OCI-LY3 (cell line): Measurements from ENCODE around the gene GRM8.
A peak's percentile ranks its signal among the peaks of the same experiment; 100 is the strongest.

ENCODE experiments used
- H2AFZ ChIP-seq: fragments of 200-600, 300-600 bp; shearing (Covaris generic); 2 replicates; pipeline ENCODE4 v1.6.0; 2014; ENCODE audit warnings: antibody characterized with exemption, low read depth, low read length
- H3K27ac ChIP-seq: fragments of 200-600, 300-600 bp; sonication (generic); 2 replicates; pipeline ENCODE4 v1.5.1; 2014; ENCODE audit warnings: mild to moderate bottlenecking, low read length, moderate library complexity, mixed read lengths
- H3K27me3 ChIP-seq: fragments of 200-600, 300-600 bp; sonication (generic); 2 replicates; pipeline ENCODE4 v1.6.1; 2014; ENCODE audit warnings: low read depth, low read length, mixed read lengths
- H3K36me3 ChIP-seq: fragments of 200-600, 300-600 bp; sonication (generic); replicated peaks from 2 replicates; pipeline ENCODE3; 2014; ENCODE audit warnings: low read depth, low read length, mixed read lengths
- H3K4me1 ChIP-seq: fragments of 300-600, 200-600 bp; sonication (generic); 2 replicates; pipeline ENCODE4 v1.6.1; 2014; ENCODE audit warnings: low read length, mixed read lengths
- H3K4me2 ChIP-seq: fragments of 200-600, 300-600 bp; sonication (generic); 2 replicates; pipeline ENCODE4 v1.6.1; 2014; ENCODE audit warnings: low read length, mixed read lengths
- H3K4me3 ChIP-seq: fragments of 300-600, 200-600 bp; sonication (generic); 2 replicates; pipeline ENCODE4 v1.5.1; 2014; ENCODE audit warnings: antibody characterized with exemption, mild to moderate bottlenecking, low read length, moderate library complexity
- H3K79me2 ChIP-seq: fragments of 300-600, 200-600 bp; shearing (Covaris generic); 2 replicates; pipeline ENCODE4 v1.6.1; 2014; ENCODE audit warnings: mild to moderate bottlenecking, low read length, mixed read lengths
- H3K9ac ChIP-seq: fragments of 300-600, 200-600 bp; shearing (Covaris generic); 2 replicates; pipeline ENCODE4 v1.6.0; 2014; ENCODE audit warnings: mild to moderate bottlenecking, low read length, moderate library complexity
- H3K9me3 ChIP-seq: fragments of 200-600, 300-600 bp; shearing (Covaris generic); 2 replicates; pipeline ENCODE4 v1.6.1; 2014; ENCODE audit warnings: low read length, mixed read lengths; ENCODE audit not compliant: insufficient read depth
- H4K20me1 ChIP-seq: fragments of 200-600, 300-600 bp; sonication (generic); 2 replicates; pipeline ENCODE4 v1.6.1; 2016; ENCODE audit warnings: low read length, mixed read lengths; ENCODE audit not compliant: insufficient read depth
- EZH2phosphoT487 ChIP-seq: fragments of 200-600 bp; shearing (Covaris generic); IDR thresholded peaks from 2 replicates; pipeline ENCODE4 v1.6.1; 2018; ENCODE audit warnings: antibody characterized with exemption, mixed run types, low read depth
- TF ChIP-seq, protein P1 (sequence below): fragments of 200-600, 300-600 bp; sonication (generic); IDR thresholded peaks from 2 replicates; pipeline ENCODE4 v1.5.1; 2014; ENCODE audit warnings: antibody characterized with exemption, low read length, low read depth

Gene GRM8

DNA sequence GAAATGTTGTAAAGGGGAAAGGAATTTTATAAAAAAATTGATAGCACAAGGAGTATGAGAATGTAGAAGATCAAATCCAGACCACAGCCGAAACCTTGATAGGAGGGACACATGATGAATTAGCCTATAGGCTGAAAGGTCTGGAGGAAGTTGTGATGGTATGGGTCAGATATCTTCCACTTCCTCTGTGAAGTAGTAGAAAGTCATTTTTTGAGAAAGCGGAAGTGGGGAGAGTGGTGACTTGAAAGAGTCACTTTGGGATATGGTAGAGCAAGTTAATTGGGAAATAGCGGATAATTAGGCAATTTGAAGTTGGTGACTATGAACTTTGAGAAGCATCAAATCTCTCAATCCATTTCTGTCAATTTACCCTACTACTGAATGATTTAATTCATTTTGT, 99.4 kb downstream of the GRM8 start:
- Histone ChIP-seq H3K4me2 (no peak overlapping the region), H3K9ac (no peak overlapping the region), H3K4me3 (no peak overlapping the region), H3K27ac (no peak overlapping the region), H2AFZ (no peak overlapping the region), H3K9me3 (no peaks in the 10 kb centered on the region), H3K27me3 (no peaks in the 10 kb centered on the region), H3K4me1 (no peaks in the 10 kb centered on the region), H4K20me1 (no peaks in the 10 kb centered on the region), H3K36me3 (no peaks in the 10 kb centered on the region), H3K79me2 (no peaks in the 10 kb centered on the region)
- TF ChIP-seq, protein P1, sequence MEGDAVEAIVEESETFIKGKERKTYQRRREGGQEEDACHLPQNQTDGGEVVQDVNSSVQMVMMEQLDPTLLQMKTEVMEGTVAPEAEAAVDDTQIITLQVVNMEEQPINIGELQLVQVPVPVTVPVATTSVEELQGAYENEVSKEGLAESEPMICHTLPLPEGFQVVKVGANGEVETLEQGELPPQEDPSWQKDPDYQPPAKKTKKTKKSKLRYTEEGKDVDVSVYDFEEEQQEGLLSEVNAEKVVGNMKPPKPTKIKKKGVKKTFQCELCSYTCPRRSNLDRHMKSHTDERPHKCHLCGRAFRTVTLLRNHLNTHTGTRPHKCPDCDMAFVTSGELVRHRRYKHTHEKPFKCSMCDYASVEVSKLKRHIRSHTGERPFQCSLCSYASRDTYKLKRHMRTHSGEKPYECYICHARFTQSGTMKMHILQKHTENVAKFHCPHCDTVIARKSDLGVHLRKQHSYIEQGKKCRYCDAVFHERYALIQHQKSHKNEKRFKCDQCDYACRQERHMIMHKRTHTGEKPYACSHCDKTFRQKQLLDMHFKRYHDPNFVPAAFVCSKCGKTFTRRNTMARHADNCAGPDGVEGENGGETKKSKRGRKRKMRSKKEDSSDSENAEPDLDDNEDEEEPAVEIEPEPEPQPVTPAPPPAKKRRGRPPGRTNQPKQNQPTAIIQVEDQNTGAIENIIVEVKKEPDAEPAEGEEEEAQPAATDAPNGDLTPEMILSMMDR, result no peak
- no peak for TF ChIP-seq EZH2phosphoT487

DNA sequence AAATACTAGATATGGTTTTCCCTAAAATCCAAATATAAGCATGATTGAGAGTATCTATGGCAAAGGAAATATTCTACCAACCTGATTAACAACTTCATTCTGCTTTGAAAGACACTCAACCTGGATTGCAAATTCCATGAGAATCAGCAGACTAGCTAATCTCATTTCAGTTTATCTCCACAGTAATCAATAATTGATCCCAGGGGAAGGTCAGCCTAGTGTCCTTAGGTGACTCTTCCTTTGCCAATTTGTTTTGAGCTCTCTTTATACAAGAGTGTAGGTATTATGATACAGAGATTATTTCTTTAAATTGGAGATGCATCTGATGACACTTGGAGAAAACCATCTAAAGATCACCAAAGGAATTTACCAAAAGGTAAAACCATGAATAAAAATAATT, 100.3 kb downstream of the GRM8 start:
- Histone ChIP-seq H3K9me3 (no peaks in the 10 kb centered on the region), H3K36me3 (no peaks in the 10 kb centered on the region), H3K9ac (no peak overlapping the region), H3K27me3 (no peaks in the 10 kb centered on the region), H3K4me3 (no peak overlapping the region), H3K27ac (no peak overlapping the region), H3K79me2 (no peaks in the 10 kb centered on the region), H3K4me1 (no peaks in the 10 kb centered on the region), H2AFZ (no peak overlapping the region), H3K4me2 (no peak overlapping the region), H4K20me1 (no peaks in the 10 kb centered on the region)
- TF ChIP-seq, protein P1, result no peak
- no peak for TF ChIP-seq EZH2phosphoT487

DNA sequence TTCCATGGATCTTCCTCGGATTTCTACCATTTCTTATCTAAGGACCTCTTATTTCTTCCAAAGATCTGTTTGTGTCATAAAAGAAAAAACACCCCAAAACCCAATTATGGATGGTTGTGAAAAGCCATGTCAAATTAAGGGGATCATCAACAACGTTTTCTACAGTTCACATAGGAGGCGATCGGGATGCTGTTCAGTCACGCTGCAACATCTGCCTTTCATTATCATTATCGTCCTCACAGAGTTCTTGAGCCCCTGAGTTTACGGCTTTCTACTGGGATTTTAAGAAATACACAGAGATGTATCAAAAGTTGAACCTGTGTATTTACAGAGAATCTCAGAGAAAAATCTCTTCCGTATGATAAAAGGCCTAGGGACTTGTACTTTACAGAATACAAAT, 101.4 kb downstream of the GRM8 start:
- no peaks in the 10 kb centered on the region for H3K9me3 ChIP-seq
- H3K4me3 ChIP-seq, result no peak overlapping the region
- H3K36me3 ChIP-seq, result no peaks in the 10 kb centered on the region
- H2AFZ ChIP-seq, result no peak overlapping the region
- TF ChIP-seq EZH2phosphoT487, result no peak
- TF ChIP-seq, protein P1, result no peak
- no peak overlapping the region for H3K4me2 ChIP-seq
- H4K20me1 ChIP-seq, result no peaks in the 10 kb centered on the region
- H3K27ac ChIP-seq, result no peak overlapping the region
- H3K27me3 ChIP-seq, result 0 out of 2 replicates have a peak, but pooled peaks cover 3% of the 10 kb centered on the region
- H3K79me2 ChIP-seq, result no peaks in the 10 kb centered on the region
- no peak overlapping the region for H3K9ac ChIP-seq
- peaks cover 6% of the 10 kb centered on the region for H3K4me1 ChIP-seq

DNA sequence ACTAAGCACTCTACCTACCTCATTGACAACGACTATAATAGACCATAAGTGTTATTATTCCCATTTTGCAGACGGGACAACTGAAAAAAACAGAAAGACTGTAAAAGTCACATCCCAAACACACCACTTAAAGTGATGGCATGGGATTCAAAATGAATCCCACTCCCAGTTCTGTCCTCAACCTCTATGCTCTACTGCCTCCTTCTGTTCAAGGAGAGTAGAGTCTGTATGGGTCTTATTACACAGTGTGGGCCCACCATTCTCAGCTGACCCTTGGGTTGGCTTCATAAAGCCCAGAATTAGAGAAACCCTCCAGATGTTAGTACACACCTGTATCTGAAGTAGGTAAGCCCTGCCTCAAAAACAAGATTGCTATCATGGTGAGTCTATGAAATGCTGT, 102.2 kb downstream of the GRM8 start:
- no peak overlapping the region for H3K4me3 ChIP-seq
- no peaks in the 10 kb centered on the region for H4K20me1 ChIP-seq
- no peak for TF ChIP-seq EZH2phosphoT487
- TF ChIP-seq, protein P1, result peak; percentile 13; the same call in 1 of the 2 replicates
- H3K4me1 ChIP-seq, result peaks cover 6% of the 10 kb centered on the region
- H3K27ac ChIP-seq, result no peak overlapping the region
- H3K4me2 ChIP-seq, result no peak overlapping the region
- H3K36me3 ChIP-seq, result no peaks in the 10 kb centered on the region
- no peak overlapping the region for H2AFZ ChIP-seq
- no peak overlapping the region for H3K9ac ChIP-seq
- no peaks in the 10 kb centered on the region for H3K9me3 ChIP-seq
- 0 out of 2 replicates have a peak, but pooled peaks cover 6% of the 10 kb centered on the region for H3K27me3 ChIP-seq
- H3K79me2 ChIP-seq, result no peaks in the 10 kb centered on the region
